GM18517 (cell line): Measurements from ENCODE around the gene ADD2.

Experiments used
- ATAC-seq: cut with Tn5 transposase; IDR thresholded peaks from one replicate; pipeline ENCODE4 v1.9.1; 2021; ENCODE audit warnings: mild to moderate bottlenecking, moderate library complexity; ENCODE audit not compliant: unreplicated experiment

Gene ADD2

DNA sequence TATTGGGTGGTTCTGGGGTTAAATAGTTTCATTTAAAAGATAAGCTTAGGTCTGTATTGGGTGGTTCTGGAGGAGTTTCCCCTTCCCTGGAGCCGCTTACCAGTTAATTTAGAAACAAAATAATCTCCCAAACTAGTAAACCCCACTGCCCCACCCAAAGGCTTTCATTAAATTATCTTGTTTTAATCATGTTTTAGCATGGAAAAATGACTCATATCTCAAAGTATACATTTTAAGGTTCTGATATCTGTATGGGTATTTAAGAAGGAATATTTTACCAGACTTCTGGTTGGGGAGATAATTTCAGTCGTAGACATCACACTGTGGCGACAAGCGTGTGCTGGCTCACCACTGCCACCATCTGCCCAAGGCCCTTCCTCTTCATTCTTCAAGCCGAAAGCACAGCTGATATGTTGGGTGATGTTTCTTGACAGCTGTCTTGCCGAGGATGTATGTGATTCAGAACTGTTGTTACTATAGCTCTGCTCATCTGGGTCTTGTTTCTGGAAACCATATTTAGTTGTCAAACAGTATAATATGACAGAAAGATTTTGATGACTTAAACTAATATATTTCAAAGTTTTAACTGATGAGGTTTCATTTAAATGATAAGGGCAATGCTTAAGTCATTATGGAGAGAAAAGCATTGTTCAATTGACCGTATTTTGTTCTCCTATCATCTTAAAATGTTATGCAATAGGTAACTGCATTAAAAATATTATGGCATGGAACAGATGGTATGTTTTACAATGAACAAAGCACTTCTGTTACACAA is 17.3 kb upstream of the ADD2 start:
- ATAC-seq: no peak

DNA sequence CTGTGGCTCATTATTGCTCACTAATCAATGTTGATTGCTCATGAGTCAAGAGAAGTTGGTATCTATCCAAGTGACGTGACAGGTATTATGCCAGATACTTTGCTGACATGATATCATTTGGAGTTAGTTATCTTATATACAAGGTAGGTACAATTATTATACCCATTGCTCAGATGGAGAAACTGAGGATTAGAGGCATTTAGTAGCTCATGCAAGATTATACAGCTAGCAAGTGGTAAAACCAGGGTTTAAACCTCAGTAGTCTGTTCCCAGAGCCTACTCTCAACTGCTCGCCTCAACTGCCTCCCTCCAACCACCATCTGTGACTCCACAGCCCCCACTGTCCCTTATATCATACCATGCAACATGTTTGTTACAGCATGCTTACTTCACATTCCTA is 16.3 kb upstream of the ADD2 start:
- ATAC-seq: no peak

DNA sequence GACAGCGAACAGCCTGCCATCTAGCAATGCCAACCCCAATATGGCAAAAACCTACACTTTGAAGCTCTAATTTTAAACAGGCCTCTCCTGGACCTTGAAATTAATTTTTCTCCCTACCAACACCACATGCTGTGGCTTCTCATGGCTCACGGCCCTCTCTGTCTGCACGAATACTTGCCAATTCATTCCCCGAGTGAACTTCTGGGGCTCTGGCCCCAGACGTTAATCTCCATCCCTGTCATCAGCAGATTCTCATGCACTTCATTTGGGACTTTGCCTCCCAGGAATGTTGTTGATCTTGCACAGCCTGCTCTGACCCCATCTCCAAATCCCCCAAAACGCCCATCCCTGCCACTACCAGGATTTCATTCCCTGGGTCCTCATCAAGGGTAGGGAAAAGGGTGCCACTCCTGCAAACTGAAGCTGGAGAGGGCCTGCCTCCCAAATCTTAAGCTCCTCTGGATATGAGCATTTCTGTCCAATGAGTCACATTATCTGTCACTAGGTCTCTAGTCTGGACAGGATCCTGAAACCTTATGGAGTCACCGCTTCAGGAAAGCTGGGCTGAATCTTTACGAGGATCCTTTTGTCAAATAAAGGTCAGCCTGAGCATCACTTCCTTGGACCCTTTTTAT is 12.0 kb upstream of the ADD2 start:
- ATAC-seq: no peak

DNA sequence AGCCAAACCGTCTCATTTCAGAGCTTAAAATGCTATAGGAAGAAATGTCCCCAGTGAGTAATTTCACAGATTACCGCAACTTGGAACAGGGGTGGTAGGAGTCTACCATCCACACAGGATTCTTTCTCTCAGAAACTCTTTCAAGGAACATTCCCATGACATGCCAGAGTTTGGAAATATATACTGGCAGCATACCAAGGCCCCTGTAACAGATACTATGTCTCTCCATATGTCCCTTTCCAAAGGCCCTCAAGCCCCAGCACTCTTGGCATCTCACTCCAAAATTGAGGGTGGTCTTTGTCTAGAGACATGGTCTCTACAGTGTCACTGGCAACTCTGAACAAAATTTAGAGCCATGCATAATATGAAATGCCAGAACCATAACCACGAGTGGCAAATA is 11.5 kb upstream of the ADD2 start:
- ATAC-seq: no peak

DNA sequence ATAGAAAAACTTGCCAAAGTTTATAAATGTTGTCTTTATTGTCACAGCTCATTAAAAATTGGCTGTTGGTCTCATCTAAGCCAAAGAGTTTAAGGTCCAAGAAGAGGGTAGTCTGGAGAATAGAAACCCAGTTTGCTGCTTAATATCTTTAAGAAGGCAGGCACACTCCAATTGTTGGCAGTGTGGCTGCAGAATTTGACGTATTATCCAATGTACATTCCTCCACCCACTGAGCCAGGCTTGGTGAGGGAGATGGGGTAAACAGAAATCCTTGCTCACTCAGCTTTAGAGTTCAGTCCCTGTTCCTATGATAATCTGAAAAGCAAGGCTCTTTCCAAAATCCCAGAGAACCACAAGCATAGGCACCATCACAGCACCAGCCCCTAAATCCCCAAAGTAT is 10.7 kb upstream of the ADD2 start:
- ATAC-seq: no peak

DNA sequence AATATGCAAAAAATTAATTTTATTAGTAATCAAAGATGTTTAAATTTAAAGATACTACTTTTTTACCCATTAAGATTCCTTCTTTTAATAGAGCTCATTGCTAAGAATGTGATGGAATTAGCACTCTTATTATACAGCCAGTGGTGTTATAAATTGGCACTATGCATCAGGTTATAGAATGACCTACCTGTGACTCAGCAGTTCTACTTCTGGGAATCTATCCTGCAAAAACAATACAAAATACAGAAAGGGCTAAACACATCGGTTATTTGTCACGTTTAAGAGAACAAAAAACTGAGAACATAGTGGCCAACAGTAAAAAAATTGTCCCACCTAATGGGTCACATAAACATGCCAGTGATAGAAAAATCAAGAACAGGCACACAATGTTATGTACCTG is 9.4 kb upstream of the ADD2 start:
- ATAC-seq: no peak

DNA sequence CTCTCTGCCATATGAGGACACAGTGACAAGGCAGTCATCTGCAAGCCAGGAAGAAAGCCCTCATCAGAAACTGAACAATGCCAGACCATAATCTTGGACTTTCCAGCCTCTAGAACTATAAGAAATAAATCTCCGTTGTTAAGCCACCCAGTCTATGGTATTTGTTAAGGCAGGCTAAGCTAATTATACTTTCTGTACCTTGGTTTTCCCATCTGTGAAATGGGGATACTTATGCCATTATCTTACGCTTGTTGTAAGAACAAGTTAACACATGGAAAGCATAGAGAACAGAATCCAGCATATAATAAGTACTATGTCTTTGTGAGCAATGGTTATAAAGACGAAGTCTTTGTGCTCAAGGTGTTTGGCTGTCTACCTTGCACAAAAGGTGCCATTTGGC is 8.3 kb upstream of the ADD2 start:
- ATAC-seq: no peak

DNA sequence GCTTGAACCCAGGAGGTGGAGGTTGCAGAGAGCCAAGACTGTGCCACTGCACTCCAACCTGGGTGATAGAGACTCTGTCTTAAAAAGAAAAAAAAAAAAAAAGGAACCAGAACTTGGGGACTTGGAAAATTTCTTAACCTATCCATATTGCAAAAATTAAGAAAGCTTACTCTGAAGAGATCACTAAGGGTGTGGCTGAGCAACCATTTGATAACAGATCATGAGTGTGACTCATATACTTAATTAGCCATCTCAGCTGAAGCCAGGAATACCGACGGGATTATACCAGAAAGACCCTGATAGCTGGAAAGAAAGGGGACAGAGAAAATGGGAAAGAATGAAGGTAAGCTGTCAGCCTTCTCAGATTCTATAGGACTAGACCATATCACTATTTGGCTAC is 7.1 kb upstream of the ADD2 start:
- ATAC-seq: no peak

DNA sequence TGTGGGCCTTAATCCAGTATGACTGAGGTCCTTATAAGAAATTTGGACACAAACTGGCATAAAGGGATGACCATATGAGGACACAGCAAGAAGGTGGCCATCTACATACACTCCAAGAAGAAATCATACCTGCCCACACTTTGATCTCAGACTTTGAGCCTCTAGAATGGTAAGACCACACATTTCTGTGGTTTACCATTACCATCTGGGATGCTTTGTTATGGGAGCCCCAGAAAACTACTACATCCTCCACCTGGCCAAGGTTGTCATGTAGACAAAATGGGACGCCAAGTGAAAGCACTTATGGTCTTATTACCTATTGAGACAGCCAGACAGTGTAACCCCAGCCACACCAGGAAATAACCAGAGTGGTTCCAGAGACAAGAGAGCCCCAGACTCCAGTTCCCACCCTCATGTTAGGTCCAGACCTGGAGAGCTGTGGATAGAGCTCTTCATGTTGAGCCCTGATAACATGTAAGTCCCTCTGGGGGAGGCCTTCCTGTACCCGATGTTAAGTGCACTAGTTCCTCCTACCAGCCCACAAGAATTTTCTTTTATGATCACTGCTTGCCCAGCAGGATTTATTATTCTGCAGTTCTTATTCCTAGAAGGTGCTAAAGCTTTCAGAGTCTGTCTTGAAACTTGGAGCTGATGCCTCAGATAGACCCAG is 4.6 kb upstream of the ADD2 start:
- ATAC-seq: no peak

DNA sequence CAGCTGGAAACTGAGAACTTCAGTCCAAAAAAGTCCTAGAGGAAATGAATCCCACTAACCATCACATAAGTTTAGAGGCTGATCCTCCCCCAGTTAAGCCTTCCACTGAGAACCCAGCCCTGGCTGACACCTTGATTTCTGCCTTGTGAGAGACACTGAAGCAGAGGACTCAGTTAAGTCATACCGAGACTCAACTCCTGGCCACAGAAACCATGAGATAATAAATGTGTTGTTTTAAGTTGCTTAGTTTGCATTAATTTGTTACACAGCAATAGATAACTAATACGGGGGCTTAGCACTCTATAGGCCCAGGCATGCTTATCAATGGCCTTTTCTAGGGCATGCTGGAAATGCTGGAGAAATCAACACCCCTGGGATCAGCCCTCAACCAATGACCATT is 3.4 kb upstream of the ADD2 start:
- ATAC-seq: no peak

DNA sequence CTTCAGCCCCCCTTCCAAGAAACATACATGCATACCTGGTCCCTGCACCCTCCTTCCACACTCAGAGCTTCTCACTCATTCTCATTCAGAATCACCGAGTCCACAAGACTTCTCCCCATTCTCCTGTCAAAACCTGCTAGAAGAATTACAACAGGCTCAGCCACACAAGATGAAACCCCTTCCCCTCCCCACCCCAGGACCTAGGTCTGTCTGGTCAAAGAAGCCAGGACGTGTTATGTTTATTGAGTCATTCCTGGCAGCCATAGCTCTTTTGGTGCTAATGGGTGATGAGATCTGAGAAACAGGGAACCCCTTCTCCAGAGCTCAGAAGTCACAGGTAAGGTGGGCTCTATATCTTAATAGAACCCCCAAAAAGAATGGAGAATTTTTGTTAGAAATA is 1.4 kb upstream of the ADD2 start:
- ATAC-seq: no peak

DNA sequence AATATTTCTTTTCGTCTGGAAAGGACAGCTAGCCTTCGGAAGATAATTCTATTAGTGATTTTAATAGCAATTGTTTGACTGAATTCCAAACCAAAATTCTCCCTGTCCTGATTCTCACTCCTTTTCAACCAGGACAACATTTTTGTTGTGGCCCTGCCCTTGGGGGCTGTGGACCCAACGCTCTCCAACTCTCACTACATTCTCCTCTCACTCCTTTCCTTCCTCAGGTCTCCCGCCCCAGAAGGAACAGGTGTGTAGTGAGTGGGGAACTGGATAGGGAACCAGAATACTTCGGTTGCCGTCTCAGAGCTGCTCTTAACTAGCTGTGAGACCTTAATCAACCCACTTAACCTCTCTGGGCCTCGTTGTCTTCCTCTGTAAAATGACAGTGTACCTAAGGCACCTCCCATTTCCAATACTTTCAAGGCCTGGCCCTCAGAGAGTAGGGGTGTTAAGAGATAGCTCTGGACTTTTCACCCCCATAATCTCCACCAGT is 638 bp upstream of the ADD2 start:
- no peak for ATAC-seq

DNA sequence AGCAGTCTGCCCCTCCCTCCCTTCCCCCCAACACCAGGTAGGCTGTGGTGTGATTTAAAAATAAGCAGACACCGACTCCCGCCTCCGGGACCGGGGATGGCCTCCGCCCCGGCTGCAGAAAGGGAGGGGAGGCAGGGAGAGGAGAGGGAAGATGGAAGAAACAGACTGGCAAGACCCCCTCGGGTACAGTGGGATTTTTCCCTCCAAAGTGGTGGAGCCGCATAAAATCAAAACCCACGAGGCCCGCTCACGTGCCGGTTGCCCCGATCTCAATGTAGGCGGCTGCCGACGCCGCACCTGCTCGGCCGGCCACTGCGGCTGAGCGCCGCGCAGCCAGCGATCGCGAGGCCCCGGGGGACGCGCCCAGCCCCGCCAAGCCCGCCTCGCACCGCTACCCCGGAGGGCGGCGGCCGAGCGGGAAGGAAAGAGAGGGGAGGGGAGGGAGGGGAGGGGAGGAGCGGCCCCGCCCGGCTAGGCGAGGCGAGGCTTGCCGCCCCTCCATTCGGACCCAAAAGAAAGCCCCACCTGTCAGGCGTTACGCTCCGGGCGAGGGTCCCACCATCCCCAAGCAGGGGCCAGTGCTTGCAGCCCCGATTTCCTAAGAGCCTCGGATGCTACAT is 811 bp downstream of the ADD2 start:
- ATAC-seq: no peak

DNA sequence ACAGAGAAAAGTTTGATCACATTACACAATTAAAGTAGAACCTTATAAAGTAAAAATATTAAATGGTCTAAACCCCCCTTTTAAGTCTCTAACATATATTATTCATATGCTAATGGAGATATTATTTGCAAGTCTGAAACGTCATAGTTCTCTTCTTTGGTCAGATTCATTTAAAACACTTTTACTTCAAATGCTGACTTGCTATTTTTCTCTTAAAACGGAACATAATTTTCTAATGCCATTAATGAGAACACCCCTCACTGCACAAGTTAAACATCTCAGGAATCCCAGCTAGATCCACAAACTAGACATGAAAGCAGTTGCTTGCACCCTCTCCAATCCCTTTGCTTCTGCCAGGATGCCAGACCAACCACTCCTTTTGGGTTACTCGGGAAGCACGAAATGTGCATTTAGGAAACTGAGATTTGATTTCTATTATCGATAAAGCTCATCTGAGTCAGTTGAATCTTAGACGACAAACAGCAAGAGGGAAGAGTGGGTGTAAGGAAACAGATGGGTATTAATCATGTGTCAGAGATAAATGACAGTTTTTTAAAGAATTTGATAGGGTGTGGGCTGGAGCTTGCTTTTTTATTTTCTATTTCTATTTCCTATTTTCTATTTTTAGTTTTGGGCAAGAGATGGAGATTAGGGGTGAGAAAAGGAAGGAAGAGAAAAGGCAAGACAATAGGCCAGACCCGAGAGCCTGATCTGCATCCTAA is 1.5 kb downstream of the ADD2 start:
- no peak for ATAC-seq

DNA sequence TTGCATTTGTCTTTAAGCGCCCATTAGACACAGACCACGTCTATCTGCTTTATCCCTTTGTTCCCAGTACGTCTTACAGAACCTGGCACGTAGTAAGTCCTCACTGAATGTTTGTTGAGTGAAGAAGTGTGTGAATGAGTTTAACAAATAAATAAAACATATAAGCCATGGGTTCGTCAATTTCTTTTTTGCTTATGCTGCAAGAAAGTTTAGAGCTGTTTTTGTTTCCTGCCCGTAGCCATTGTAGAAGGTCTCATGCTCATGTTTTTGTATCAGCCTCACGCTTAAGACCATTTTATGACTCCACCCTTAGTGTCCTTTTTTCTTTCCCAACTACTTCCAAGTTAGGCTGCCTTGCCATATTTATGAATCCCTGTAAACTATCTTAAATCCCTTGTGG is 2.5 kb downstream of the ADD2 start:
- no peak for ATAC-seq

DNA sequence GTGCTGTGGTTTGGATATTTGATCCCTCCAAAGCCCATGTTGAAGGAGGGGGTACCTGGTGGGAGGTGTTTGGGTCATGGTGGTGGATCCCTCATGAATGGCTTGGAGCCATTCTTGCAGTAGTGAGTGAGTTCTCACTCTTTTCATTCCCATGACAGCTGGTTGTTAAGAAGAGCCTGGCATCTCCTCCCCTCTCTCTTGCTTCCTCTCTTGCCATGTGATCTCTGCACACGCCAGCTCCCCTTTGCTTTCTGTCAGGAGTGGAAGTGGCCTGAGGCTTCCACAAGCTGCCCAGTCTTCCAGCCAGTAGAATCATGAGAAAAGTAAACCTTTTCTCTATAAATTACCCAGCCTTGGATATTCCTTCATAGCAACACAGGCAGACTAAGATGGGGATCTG is 8.6 kb downstream of the ADD2 start:
- ATAC-seq: no peak

DNA sequence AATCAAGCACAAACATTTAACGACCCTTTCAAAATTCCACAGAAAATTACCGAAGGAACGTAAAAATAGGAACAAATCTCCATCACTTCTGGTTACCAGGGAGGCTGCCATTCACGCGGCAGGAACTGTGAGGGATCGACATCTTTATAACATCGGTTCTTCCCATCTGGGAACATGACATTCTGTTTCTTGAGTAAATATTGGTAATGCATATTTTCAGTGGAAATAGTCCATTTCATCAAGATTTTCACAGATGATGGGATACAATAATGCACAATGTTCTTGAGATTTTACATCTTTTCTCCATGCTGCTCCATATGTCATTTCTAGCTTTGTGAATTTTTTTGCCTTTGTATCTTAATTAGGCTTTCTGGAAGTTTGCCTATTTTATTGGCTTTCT is 10.0 kb downstream of the ADD2 start:
- ATAC-seq: no peak

DNA sequence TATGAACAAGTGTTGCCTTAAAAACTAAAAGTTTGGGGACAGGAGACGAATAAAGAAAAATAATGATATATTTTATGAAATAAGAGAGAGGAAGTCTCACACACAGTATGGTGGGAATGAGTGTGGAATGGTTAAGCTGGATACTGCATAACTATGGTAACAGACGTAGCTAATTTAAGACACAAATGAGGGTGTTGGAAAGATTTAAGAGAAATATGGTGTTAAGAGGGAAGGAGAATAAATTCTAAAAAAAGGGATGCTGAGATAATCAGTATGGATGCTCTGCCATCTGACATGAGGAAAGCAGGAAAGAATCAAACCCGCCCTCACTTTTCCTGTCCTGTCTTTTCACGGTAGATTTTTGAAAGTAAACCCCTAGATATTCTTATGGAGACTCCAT is 10.6 kb downstream of the ADD2 start:
- no peak for ATAC-seq

DNA sequence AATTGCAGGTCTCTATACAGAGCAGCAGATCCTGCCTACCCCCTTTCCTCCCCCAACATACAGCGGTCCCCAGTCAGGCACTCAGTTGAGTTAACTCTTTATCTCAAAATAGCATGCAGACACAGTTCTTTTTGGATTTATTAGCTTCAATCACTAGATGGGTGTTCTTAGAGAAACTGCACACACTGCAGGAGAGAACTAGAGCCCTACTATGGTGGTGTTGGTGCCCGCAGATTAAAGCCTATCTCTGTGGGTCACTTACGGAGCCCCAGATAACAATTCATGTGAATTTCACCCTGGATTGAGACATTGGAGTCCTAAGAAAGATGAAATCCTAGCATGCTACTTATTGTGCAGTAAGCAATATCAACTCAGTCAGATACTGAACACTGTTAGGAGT is 11.9 kb downstream of the ADD2 start:
- ATAC-seq: no peak

DNA sequence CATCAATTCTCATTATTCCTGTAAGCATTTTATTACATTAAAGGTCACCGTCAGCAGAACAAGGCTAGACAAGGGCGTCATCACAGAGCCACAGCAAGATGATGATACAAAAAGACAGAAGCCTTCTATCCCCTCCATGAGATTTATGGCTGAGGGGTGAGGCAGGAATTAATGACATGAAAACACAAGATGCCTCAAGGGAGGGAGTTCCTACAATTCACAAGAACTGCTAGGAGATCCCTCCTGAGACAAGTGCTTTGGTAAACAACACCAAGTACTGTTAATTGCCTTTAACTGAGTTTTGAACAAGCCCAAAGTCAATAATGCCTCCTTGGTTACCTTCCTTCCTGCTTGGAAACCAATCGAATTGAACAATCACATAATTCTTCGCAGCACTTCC is 14.1 kb downstream of the ADD2 start:
- ATAC-seq: no peak

DNA sequence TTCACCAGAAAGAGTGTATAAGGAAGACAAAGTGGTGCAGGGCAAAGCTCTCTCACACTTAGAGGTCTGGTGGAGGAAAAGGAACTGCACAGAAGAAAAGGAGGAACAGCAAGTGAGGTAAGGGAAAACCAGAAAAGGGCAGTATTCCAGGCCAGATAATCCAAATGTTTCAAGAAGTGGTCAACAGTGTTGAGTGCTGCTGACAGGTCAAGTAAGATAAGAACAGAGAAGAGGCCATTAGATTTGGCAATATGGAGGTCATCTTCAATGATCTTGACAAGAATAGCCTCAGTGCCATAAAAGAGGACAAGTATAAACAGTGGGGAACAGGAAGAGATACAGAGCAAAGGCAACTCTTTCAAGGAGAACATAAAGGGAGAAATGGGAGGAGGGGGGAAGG is 15.0 kb downstream of the ADD2 start:
- no peak for ATAC-seq
